ENCODE results near the gene MMP14. TPM values are rescaled to one million over a fixed set of nuclear protein-coding genes. Genes with fewer than 3 reads are reported as not detected.

Gene MMP14
- total RNA-seq, 1 experiment from 2014 or later: 57.2 TPM

GRCh38 chr14:22820731-22821130, 15.7 kb upstream of the MMP14 start:
- peak overlapping the region; percentile 94 for H3K27ac Mint-ChIP-seq (ENCODE audit: unreplicated experiment)
- no peak for TF ChIP-seq CTCF (IDR thresholded peaks at IDR 0.05; ENCODE audit: insufficient read depth in 1 of 2, low read depth in 1 of 2, low read length in 1 of 2, severe bottlenecking in 1 of 2, unreplicated experiment in 1 of 2)
- peak; percentile 75 to 77 for DNase-seq
- no peaks in the 10 kb centered on the region for H3K27me3 Mint-ChIP-seq (ENCODE audit: insufficient read depth, unreplicated experiment)
- intact Hi-C loops (cut with micrococcal nuclease; ENCODE audit: unreplicated experiment): loop anchor here (5.0 kb wide), 2 partner anchors 97 to 157 kb away; partner anchors contain the start of gene RBM23
- Histone ChIP-seq H3K4me1 (peaks cover 77% of the 10 kb centered on the region), H3K36me3 (ENCODE audit: control insufficient read depth, insufficient read depth, low read length) (no peaks in the 10 kb centered on the region), H3K4me3 (ENCODE audit: low read depth, low read length) (no peak overlapping the region), H3K9me3 (no peaks in the 10 kb centered on the region), H3K27me3 (replicated peaks; ENCODE audit: control insufficient read depth, insufficient read depth, low read length) (no peaks in the 10 kb centered on the region)
- ChIA-PET POLR2A (interaction anchor here (0.5 to 0.9 kb wide), 2 partner anchors 47 to 68 kb away, joined by 3 to 14 read pairs; no protein-coding TSS in a partner anchor), CTCF (interaction anchor here (1.0 to 3.1 kb wide), 2 partner anchors 10 to 13 kb away, joined by 3 to 28 read pairs; no protein-coding TSS in a partner anchor)
- H3K4me1 Mint-ChIP-seq (ENCODE audit: low read depth, unreplicated experiment): peaks cover 47% of the 10 kb centered on the region
- peak overlapping the region; percentile 79 for H3K4me3 Mint-ChIP-seq (ENCODE audit: unreplicated experiment)
- peaks cover 24% of the 10 kb centered on the region for H3K36me3 Mint-ChIP-seq (ENCODE audit: insufficient read depth, unreplicated experiment)
- no TSS peak for BruUV-seq (replicated peaks)
- no peaks in the 10 kb centered on the region for H3K9me3 Mint-ChIP-seq (ENCODE audit: unreplicated experiment)

GRCh38 chr14:22821193-22822015, 15.0 kb upstream of the MMP14 start:
- peak overlapping the region; percentile 94 for H3K27ac Mint-ChIP-seq (ENCODE audit: unreplicated experiment)
- no peak for TF ChIP-seq CTCF (IDR thresholded peaks at IDR 0.05; ENCODE audit: insufficient read depth in 1 of 2, low read depth in 1 of 2, low read length in 1 of 2, severe bottlenecking in 1 of 2, unreplicated experiment in 1 of 2)
- Histone ChIP-seq H3K27me3 (replicated peaks; ENCODE audit: control insufficient read depth, insufficient read depth, low read length) (no peaks in the 10 kb centered on the region), H3K36me3 (ENCODE audit: control insufficient read depth, insufficient read depth, low read length) (no peaks in the 10 kb centered on the region), H3K9me3 (no peaks in the 10 kb centered on the region), H3K4me1 (peaks cover 70% of the 10 kb centered on the region), H3K4me3 (ENCODE audit: low read depth, low read length) (peak overlapping the region; percentile 39)
- ChIA-PET CTCF (interaction anchor here (0.8 to 3.1 kb wide), 6 partner anchors 9 to 55 kb away, joined by 3 to 50 read pairs (median 16); partner anchors contain the start of genes LRP10, MMP14 and OXA1L), POLR2A (interaction anchor here (0.5 to 2.3 kb wide), 11 partner anchors 9 to 232 kb away, joined by 3 to 18 read pairs (median 5); partner anchors contain the start of genes AJUBA, DAD1, MMP14 and MRPL52)
- no peaks in the 10 kb centered on the region for H3K9me3 Mint-ChIP-seq (ENCODE audit: unreplicated experiment)
- DNase-seq: peak; percentile 53 to 74
- peaks cover 45% of the 10 kb centered on the region for H3K4me1 Mint-ChIP-seq (ENCODE audit: low read depth, unreplicated experiment)
- no peaks in the 10 kb centered on the region for H3K27me3 Mint-ChIP-seq (ENCODE audit: insufficient read depth, unreplicated experiment)
- BruUV-seq (replicated peaks): TSS peak; percentile 53
- peak overlapping the region; percentile 79 for H3K4me3 Mint-ChIP-seq (ENCODE audit: unreplicated experiment)
- intact Hi-C loops (cut with micrococcal nuclease; ENCODE audit: unreplicated experiment): loop anchor here (2.0 to 5.0 kb wide), 3 partner anchors 15 to 156 kb away; partner anchors contain the start of genes MMP14 and RBM23
- peaks cover 21% of the 10 kb centered on the region for H3K36me3 Mint-ChIP-seq (ENCODE audit: insufficient read depth, unreplicated experiment)

GRCh38 chr14:22822016-22822570, 14.3 kb upstream of the MMP14 start:
- peak; percentile 67 to 90 for DNase-seq
- Mint-ChIP-seq H3K27me3 (ENCODE audit: insufficient read depth, unreplicated experiment) (no peaks in the 10 kb centered on the region), H3K27ac (ENCODE audit: unreplicated experiment) (peak overlapping the region; percentile 94), H3K4me1 (ENCODE audit: low read depth, unreplicated experiment) (peaks cover 45% of the 10 kb centered on the region), H3K9me3 (ENCODE audit: unreplicated experiment) (no peaks in the 10 kb centered on the region), H3K4me3 (ENCODE audit: unreplicated experiment) (peak overlapping the region; percentile 79), H3K36me3 (ENCODE audit: insufficient read depth, unreplicated experiment) (peaks cover 21% of the 10 kb centered on the region)
- intact Hi-C loops (cut with micrococcal nuclease; ENCODE audit: unreplicated experiment): loop anchor here (2.0 to 5.0 kb wide), 3 partner anchors 15 to 155 kb away; partner anchors contain the start of genes MMP14 and RBM23
- no peak for TF ChIP-seq CTCF (IDR thresholded peaks at IDR 0.05; ENCODE audit: insufficient read depth in 1 of 2, low read depth in 1 of 2, low read length in 1 of 2, severe bottlenecking in 1 of 2, unreplicated experiment in 1 of 2)
- POLR2A ChIA-PET: interaction anchor here (0.6 to 2.3 kb wide), 12 partner anchors 8 to 233 kb away, joined by 3 to 18 read pairs (median 6); partner anchors contain the start of genes DAD1, MMP14, MRPL52 and OXA1L
- Histone ChIP-seq H3K4me3 (ENCODE audit: low read depth, low read length) (peak overlapping the region; percentile 39), H3K4me1 (peaks cover 66% of the 10 kb centered on the region), H3K36me3 (ENCODE audit: control insufficient read depth, insufficient read depth, low read length) (no peaks in the 10 kb centered on the region), H3K27me3 (replicated peaks; ENCODE audit: control insufficient read depth, insufficient read depth, low read length) (no peaks in the 10 kb centered on the region), H3K9me3 (no peaks in the 10 kb centered on the region)
- CTCF ChIA-PET: interaction anchor here (0.6 to 3.1 kb wide), 16 partner anchors 9 to 559 kb away, joined by 3 to 50 read pairs (median 5); partner anchors contain the start of genes LRP10, MMP14 and OXA1L
- TSS peak; percentile 69 for BruUV-seq (replicated peaks)

Measured in Caco-2 (cell line).